ENCODE results near the gene SERPINH1. TPM values are rescaled to one million over a fixed set of nuclear protein-coding genes. Genes with fewer than 3 reads are reported as not detected.

The SERPINH1 gene
- polyA plus RNA-seq, 2 of the 4 experiments (the other 2 are of a cell fraction): 70.7 to 162 TPM

- ATAC-seq (peak in 1 of 2 experiments; percentile 12; a peak in 3 of 6 replicates), DNase-seq (ENCODE audit: low read depth in 1 of 2, low spot score in 1 of 2) (no peak), FAIRE-seq (no peak)
- Histone ChIP-seq H3K27ac (peak overlapping the region in 1 of 2 experiments; percentile 78; a peak in 4 of 6 replicates), H3K9me3 (no peaks in the 10 kb centered on the region), H3K4me3 (no peak overlapping the region), H3K4me1 (peaks cover 28% of the 10 kb centered on the region), H3K4me2 (peak overlapping the region; percentile 2; the same call in 2 of the 3 replicates)
- ChIA-PET CTCF (interaction anchor here (1.1 to 17.9 kb wide), 7 partner anchors 9 to 314 kb away, joined by 3 to 137 read pairs (median 5); no protein-coding TSS in a partner anchor), POLR2A (interaction anchor here (1.9 kb wide), 1 partner anchor 8 kb away, joined by 11 read pairs; the partner anchor contains the start of gene SERPINH1)
- WGBS (ENCODE audit: missing lambda C conversion rate): 81% methylated on average over 17 of the region's 21 CpGs
- TF ChIP-seq KDM1A (IDR thresholded peaks at IDR 0.05; ENCODE audit: low read depth): no peak
- TF ChIP-seq E2F6 (IDR thresholded peaks at IDR 0.05; ENCODE audit: borderline replicate concordance, low read depth): no peak
- no peak for TF ChIP-seq CBX2 (IDR thresholded peaks at IDR 0.05; ENCODE audit: borderline replicate concordance, low read depth)
- no peak for TF ChIP-seq JUN (IDR thresholded peaks at IDR 0.05)
- no peak for TF ChIP-seq CBX8 (IDR thresholded peaks at IDR 0.05)
- TF ChIP-seq JUNB (IDR thresholded peaks at IDR 0.05): no peak
- no peak for TF ChIP-seq REST (IDR thresholded peaks at IDR 0.05)
- TF ChIP-seq MYC (IDR thresholded peaks at IDR 0.05; ENCODE audit: borderline replicate concordance, low read length): no peak
Observed at GRCh38 chr11:75554258-75555022, 7.6 kb upstream of the SERPINH1 start.

GRCh38 chr11:75555079-75555811 is 6.8 kb upstream of the SERPINH1 start:
- H3K4me1 ChIP-seq: peaks cover 32% of the 10 kb centered on the region

GRCh38 chr11:75556275-75556674 is 5.8 kb upstream of the SERPINH1 start:
- Histone ChIP-seq H3K4me2 (no peak overlapping the region), H3K9me3 (no peaks in the 10 kb centered on the region), H3K4me1 (peaks cover 34% of the 10 kb centered on the region), H3K4me3 (no peak overlapping the region), H3K27ac (no peak overlapping the region)
- CTCF ChIA-PET: interaction anchor here (0.5 to 17.9 kb wide), 4 partner anchors 10 to 284 kb away, joined by 3 to 137 read pairs (median 4); no protein-coding TSS in a partner anchor
- POLR2A ChIA-PET: no interaction called here
- FAIRE-seq (no peak), DNase-seq (ENCODE audit: low read depth in 1 of 2, low spot score in 1 of 2) (no peak), ATAC-seq (no peak)
- 65% methylated on average over 3 of the region's 3 CpGs for WGBS (ENCODE audit: missing lambda C conversion rate)
- no peak for TF ChIP-seq CHD2 (IDR thresholded peaks at IDR 0.05; ENCODE audit: low read length, partially characterized antibody)
- no peak for TF ChIP-seq TP53 (CRISPR knock-in tag; IDR thresholded peaks at IDR 0.05)
- TF ChIP-seq RCOR1 (IDR thresholded peaks at IDR 0.05; ENCODE audit: low read depth, low read length): no peak
- no peak for TF ChIP-seq ZC3H11A (IDR thresholded peaks at IDR 0.05)
- TF ChIP-seq RAD21 (conservative IDR thresholded peaks at IDR 0.05 in 1 of 2, IDR thresholded peaks at IDR 0.05 in 1 of 2): no peak
- no peak for TF ChIP-seq CTCF (IDR thresholded peaks at IDR 0.05)
- TF ChIP-seq NPAS2 (CRISPR knock-in tag; IDR thresholded peaks at IDR 0.05; ENCODE audit: borderline replicate concordance): no peak
- no peak for TF ChIP-seq ZSCAN20 (CRISPR knock-in tag; IDR thresholded peaks at IDR 0.05)
- TF ChIP-seq BCL3 (IDR thresholded peaks at IDR 0.05): no peak
- TF ChIP-seq, protein P1, sequence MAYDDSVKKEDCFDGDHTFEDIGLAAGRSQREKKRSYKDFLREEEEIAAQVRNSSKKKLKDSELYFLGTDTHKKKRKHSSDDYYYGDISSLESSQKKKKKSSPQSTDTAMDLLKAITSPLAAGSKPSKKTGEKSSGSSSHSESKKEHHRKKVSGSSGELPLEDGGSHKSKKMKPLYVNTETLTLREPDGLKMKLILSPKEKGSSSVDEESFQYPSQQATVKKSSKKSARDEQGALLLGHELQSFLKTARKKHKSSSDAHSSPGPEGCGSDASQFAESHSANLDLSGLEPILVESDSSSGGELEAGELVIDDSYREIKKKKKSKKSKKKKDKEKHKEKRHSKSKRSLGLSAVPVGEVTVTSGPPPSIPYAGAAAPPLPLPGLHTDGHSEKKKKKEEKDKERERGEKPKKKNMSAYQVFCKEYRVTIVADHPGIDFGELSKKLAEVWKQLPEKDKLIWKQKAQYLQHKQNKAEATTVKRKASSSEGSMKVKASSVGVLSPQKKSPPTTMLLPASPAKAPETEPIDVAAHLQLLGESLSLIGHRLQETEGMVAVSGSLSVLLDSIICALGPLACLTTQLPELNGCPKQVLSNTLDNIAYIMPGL (CRISPR knock-in tag; IDR thresholded peaks at IDR 0.05; ENCODE audit: borderline replicate concordance): no peak

More at GRCh38 chr11:75555079-75555811, 6.8 kb upstream of the SERPINH1 start:
- no peak for TF ChIP-seq CBX8 (IDR thresholded peaks at IDR 0.05)
- DNase-seq (ENCODE audit: low read depth in 1 of 2, low spot score in 1 of 2): no peak
- H3K4me3 ChIP-seq: no peak overlapping the region
- ATAC-seq: no peak
- H3K27ac ChIP-seq: peak overlapping the region in 1 of 2 experiments; percentile 78; a peak in 4 of 6 replicates
- no peak overlapping the region for H3K4me2 ChIP-seq
- ChIA-PET POLR2A (no interaction called here), CTCF (interaction anchor here (1.3 to 17.9 kb wide), 4 partner anchors 14 to 283 kb away, joined by 3 to 137 read pairs (median 9); no protein-coding TSS in a partner anchor)
- FAIRE-seq: no peak
- no peaks in the 10 kb centered on the region for H3K9me3 ChIP-seq
- 76% methylated on average over 12 of the region's 12 CpGs for WGBS (ENCODE audit: missing lambda C conversion rate)
